ENCODE data around the gene RCOR2. TPM values are rescaled to one million over a fixed set of nuclear protein-coding genes. Genes with fewer than 3 reads are reported as not detected.

The RCOR2 gene
- total and polyA plus RNA-seq, 2 of the 4 experiments (the other 2 are of a cell fraction), result 0.90 to 2.0 TPM

DNA sequence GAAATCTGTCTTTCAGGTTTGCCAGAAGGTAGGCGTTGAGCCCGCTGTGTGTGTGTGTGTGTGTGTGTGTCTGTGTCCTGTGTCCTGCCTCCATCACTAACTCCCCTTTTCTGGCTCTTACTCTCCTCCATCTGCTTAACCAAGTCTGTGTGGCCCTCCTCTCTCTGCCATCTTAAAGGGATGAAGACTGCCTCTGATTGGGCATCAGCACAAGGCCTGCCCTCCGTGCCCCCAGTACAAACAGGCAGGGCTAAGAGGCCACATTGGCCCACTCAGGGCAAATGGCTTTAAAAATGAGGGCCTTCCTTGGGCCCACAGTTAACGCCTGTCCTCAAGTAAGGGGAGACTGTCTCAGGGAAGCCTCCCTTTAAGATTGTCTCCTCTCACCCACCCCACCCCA lies 10.9 kb downstream of the RCOR2 start:
- H3K36me3 ChIP-seq (ENCODE audit: control insufficient read depth, insufficient read depth, low read length), result peaks cover 63% of the 10 kb centered on the region
- no peak overlapping the region for H3K14ac ChIP-seq (replicated peaks; ENCODE audit: low read depth, low read length)
- H3K79me1 ChIP-seq (ENCODE audit: low read depth in 1 of 2, low read length in 2 of 2), result peaks cover under 1 to 9% of the 10 kb centered on the region in 2 experiments; a peak in 1 of 4 replicates
- DNase-seq (no peak), ATAC-seq (ENCODE audit: low read depth) (no peak)
- no peak overlapping the region for H2BK15ac ChIP-seq (ENCODE audit: low read depth, low read length)
- no peak overlapping the region for H2BK5ac ChIP-seq (ENCODE audit: low read depth, low read length, poor library complexity, severe bottlenecking)
- H3K18ac ChIP-seq (ENCODE audit: low read depth, low read length), result no peak overlapping the region
- H2BK120ac ChIP-seq (ENCODE audit: low read depth, low read length), result no peak overlapping the region
- POLR2A ChIA-PET (ENCODE audit: unreplicated experiment), result no interaction called here
- H3K4me3 ChIP-seq (ENCODE audit: insufficient read depth, low read depth, low read length), result no peak overlapping the region
- intact Hi-C loops (cut with micrococcal nuclease) (loop anchor here (1.0 kb wide), 1 partner anchor 69 kb away; no protein-coding TSS in a partner anchor), in situ Hi-C loops (cut with MboI; ENCODE audit: low sequenced_read_pairs) (no loop called here), dilution Hi-C loops (cut with HindIII; ENCODE audit: low sequenced_read_pairs, unreplicated experiment) (no loop called here)
- no CpG with 5 or more reads among the region's 4 CpGs for WGBS, 2 experiments (ENCODE audit: extremely low coverage in 2 of 2, insufficient read length in 1 of 2)
- H3K9ac ChIP-seq (ENCODE audit: low read depth, low read length), result no peak overlapping the region
- no peak overlapping the region for H4K8ac ChIP-seq (ENCODE audit: low read depth in 2 of 2, low read length in 2 of 2)
- H3K56ac ChIP-seq (ENCODE audit: extremely low read depth, insufficient read depth, low read length), result no peak overlapping the region
- no peak overlapping the region for H2AK5ac ChIP-seq (ENCODE audit: low read depth, low read length)
- H2BK20ac ChIP-seq (ENCODE audit: low read depth, low read length), result no peak overlapping the region
- H3K4me1 ChIP-seq (ENCODE audit: control insufficient read depth, insufficient read depth, low read length), result no peaks in the 10 kb centered on the region
- H2AFZ ChIP-seq (replicated peaks; ENCODE audit: low read length, poor library complexity), result no peak overlapping the region
- no peak overlapping the region for H4K91ac ChIP-seq (ENCODE audit: insufficient read depth, low read depth, low read length)
- BruUV-seq (replicated peaks), result no TSS peak
- H3K4ac ChIP-seq (ENCODE audit: low read depth, low read length), result no peak overlapping the region
- no peak overlapping the region for H2AK9ac ChIP-seq (replicated peaks; ENCODE audit: low read depth, low read length, poor library complexity)
- TF ChIP-seq SMC3 (IDR thresholded peaks at IDR 0.05; ENCODE audit: low read depth, low read length) (no peak), FOS (IDR thresholded peaks at IDR 0.05; ENCODE audit: low read depth, low read length) (no peak)
- no peaks in the 10 kb centered on the region for H3K9me1 ChIP-seq (ENCODE audit: insufficient read depth, low read length)
- no peak overlapping the region for H4K5ac ChIP-seq (ENCODE audit: low read depth, low read length)
- CTCF ChIA-PET, result interaction anchor here (0.6 kb wide), 1 partner anchor 46 kb away, joined by 3 read pairs; no protein-coding TSS in a partner anchor
- peaks cover 5% of the 10 kb centered on the region for H4K20me1 ChIP-seq (ENCODE audit: insufficient read depth, low read length)
- H3K27me3 ChIP-seq (ENCODE audit: control insufficient read depth, insufficient read depth, low read length), result no peaks in the 10 kb centered on the region
- no peak overlapping the region for H3K27ac ChIP-seq (ENCODE audit: insufficient read depth, low read length)
- no peak overlapping the region for H3K23ac ChIP-seq (ENCODE audit: low read depth, low read length)
- H3K9me3 ChIP-seq (ENCODE audit: control insufficient read depth, insufficient read depth, low read length), result no peaks in the 10 kb centered on the region
- no peak overlapping the region for H3K4me2 ChIP-seq (ENCODE audit: low read depth, low read length)
